ENCODE data around the gene NLRP12. TPM values are rescaled to one million over a fixed set of nuclear protein-coding genes. Genes with fewer than 3 reads are reported as not detected.

Gene NLRP12
- total and polyA plus RNA-seq, 10 donors = 0.24 to 29.8 (median 9.1) TPM

DNA sequence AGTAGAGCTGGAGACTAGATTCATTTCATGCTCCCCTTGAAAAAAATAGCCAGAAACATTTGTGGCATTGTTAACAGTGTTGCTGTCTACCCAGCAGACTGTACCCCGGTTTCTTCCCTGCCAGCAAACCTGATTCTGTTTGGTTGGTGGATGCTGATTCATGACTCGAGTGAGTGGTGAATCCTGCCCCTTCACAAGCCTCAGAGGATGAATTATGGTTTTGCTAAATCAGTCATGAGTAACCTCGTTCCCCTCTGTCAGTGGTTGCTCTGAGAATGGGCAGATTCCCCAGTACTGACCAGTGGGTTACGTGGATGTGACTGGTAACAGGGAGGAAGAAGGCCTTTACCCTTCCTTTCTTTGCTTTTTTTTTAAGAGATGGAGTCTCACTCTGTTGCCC is 10.1 kb downstream of the NLRP12 start:
- intact Hi-C loops (cut with DNase I; ENCODE audit: low total_unique reads) = no loop called here
- TF ChIP-seq, protein P1, sequence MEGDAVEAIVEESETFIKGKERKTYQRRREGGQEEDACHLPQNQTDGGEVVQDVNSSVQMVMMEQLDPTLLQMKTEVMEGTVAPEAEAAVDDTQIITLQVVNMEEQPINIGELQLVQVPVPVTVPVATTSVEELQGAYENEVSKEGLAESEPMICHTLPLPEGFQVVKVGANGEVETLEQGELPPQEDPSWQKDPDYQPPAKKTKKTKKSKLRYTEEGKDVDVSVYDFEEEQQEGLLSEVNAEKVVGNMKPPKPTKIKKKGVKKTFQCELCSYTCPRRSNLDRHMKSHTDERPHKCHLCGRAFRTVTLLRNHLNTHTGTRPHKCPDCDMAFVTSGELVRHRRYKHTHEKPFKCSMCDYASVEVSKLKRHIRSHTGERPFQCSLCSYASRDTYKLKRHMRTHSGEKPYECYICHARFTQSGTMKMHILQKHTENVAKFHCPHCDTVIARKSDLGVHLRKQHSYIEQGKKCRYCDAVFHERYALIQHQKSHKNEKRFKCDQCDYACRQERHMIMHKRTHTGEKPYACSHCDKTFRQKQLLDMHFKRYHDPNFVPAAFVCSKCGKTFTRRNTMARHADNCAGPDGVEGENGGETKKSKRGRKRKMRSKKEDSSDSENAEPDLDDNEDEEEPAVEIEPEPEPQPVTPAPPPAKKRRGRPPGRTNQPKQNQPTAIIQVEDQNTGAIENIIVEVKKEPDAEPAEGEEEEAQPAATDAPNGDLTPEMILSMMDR (IDR thresholded peaks at IDR 0.05 in 8 of 11, conservative IDR thresholded peaks at IDR 0.05 in 3 of 11) = no peak
- TF ChIP-seq POLR2AphosphoS5 (IDR thresholded peaks at IDR 0.05) (no peak), POLR2A (IDR thresholded peaks at IDR 0.05) (no peak)
- WGBS, 5 donors = 42 to 75% (median 53%) methylated on average over 4 of the region's 4 CpGs

DNA sequence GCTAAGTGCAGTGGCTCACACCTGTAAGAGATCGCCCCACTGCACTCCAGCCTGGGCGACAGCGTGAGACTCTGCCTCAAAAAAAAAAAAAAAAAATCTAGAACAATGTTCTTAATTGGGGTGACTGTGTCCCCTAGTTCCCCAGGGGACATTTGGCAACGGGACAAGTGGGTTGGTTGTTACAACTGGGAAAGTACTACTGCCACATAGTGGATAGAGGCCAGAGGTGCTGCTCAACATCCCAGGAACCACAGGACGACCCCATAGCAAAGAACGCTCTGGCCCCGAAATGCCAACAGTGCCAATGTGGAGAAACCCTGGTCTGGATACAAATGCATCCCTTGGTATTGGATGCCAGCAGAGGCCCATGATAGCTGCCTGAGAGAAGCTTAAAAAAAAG is 11.8 kb downstream of the NLRP12 start:
- WGBS, 5 donors = 59 to 67% (median 61%) methylated on average over 7 of the region's 7 CpGs
- intact Hi-C loops (cut with DNase I; ENCODE audit: low total_unique reads) = no loop called here

More for the DNA sequence above, 10.1 kb downstream of the NLRP12 start:
- Histone ChIP-seq H3K27ac (no peak overlapping the region), H3K27me3 (replicated peaks in 1 of 7) (no peaks in the 10 kb centered on the region), H3K9me3 (peaks cover 0 to 4% (median 0%) of the 10 kb centered on the region in 8 donors), H3K4me1 (no peaks in the 10 kb centered on the region), H3K4me3 (no peak overlapping the region), H3K36me3 (peaks cover 0 to 98% (median 0%) of the 10 kb centered on the region in 6 donors)
- no peak for DNase-seq

DNA sequence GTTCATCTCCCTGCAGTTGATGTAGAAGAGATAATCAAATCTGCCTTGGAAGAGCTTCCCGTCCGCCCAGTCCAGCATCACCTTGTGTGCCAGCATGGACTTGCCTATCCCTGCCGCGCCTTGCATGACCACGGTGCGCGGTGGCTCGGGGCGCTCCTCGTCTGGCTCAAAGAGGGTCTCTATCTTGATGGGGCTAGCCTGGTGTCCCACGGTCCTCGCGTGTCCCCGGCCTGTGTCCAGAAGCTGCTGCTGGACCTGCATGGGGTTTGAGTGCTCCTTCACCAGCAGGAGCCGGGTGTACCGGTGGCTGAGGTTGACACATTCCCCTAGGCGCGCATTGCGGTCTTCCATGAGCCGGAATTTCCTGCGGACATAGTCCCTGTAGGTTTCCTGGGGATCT is 13.2 kb downstream of the NLRP12 start:
- intact Hi-C loops (cut with DNase I; ENCODE audit: low total_unique reads) = no loop called here
- Histone ChIP-seq H3K4me1 (no peaks in the 10 kb centered on the region), H3K27me3 (replicated peaks in 1 of 7) (no peaks in the 10 kb centered on the region), H3K27ac (no peak overlapping the region), H3K9me3 (peaks cover 0 to 4% (median 0%) of the 10 kb centered on the region in 8 donors), H3K36me3 (peaks cover 0 to 100% (median 0%) of the 10 kb centered on the region in 6 donors), H3K4me3 (no peak overlapping the region)
- TF ChIP-seq POLR2A (IDR thresholded peaks at IDR 0.05) = no peak
- peak in 1 of 3 donors; percentile 22 for TF ChIP-seq POLR2AphosphoS5 (IDR thresholded peaks at IDR 0.05)
- DNase-seq = no peak
- WGBS, 5 donors = 96 to 98% (median 97%) methylated on average over 21 of the region's 21 CpGs

More for the DNA sequence above, 11.8 kb downstream of the NLRP12 start:
- Histone ChIP-seq H3K27me3 (replicated peaks in 1 of 7) (no peaks in the 10 kb centered on the region), H3K4me3 (no peak overlapping the region), H3K4me1 (no peaks in the 10 kb centered on the region), H3K36me3 (peaks cover 0 to 99% (median 0%) of the 10 kb centered on the region in 6 donors), H3K9me3 (peaks cover 0 to 4% (median 0%) of the 10 kb centered on the region in 8 donors), H3K27ac (no peak overlapping the region)
- no peak for DNase-seq
- TF ChIP-seq, protein P1 (IDR thresholded peaks at IDR 0.05 in 8 of 11, conservative IDR thresholded peaks at IDR 0.05 in 3 of 11) = no peak
- TF ChIP-seq POLR2A (IDR thresholded peaks at IDR 0.05) (no peak), POLR2AphosphoS5 (IDR thresholded peaks at IDR 0.05) (no peak)

DNA sequence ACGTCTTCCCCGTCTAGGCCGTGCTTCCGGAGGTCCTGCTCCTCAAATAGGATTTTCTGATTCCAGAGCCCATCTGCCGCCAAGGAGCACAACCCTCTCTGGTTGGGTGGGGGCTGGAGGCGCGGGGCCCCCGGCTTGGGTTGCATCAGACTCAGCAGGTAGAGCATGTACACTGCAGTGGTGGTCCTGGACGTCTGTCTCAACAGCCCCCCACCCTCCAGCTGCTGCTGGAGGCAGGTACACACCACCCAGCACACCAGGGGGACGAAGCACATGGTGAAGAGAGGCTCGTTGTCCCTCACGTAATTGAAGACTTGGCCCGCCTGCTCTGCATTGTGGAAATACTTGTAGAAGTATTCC is 13.9 kb downstream of the NLRP12 start:
- WGBS, 5 donors = 72 to 83% (median 77%) methylated on average over 9 to 13 of the region's 13 CpGs
- no peak for DNase-seq
- no peak for TF ChIP-seq POLR2A (IDR thresholded peaks at IDR 0.05)
- TF ChIP-seq POLR2AphosphoS5 (IDR thresholded peaks at IDR 0.05) = no peak
- TF ChIP-seq, protein P1 (IDR thresholded peaks at IDR 0.05 in 8 of 11, conservative IDR thresholded peaks at IDR 0.05 in 3 of 11) = no peak
- H3K36me3 ChIP-seq = peaks cover 0 to 100% (median 0%) of the 10 kb centered on the region in 6 donors
- H3K27ac ChIP-seq = no peak overlapping the region
- no peaks in the 10 kb centered on the region for H3K4me1 ChIP-seq
- no peaks in the 10 kb centered on the region for H3K27me3 ChIP-seq (replicated peaks in 1 of 7)
- no peak overlapping the region for H3K4me3 ChIP-seq
- intact Hi-C loops (cut with DNase I; ENCODE audit: low total_unique reads) = no loop called here
- H3K9me3 ChIP-seq = peaks cover 0 to 4% (median 0%) of the 10 kb centered on the region in 8 donors
